Sciatic nerve (tissue), 2 donors: ENCODE measurements around the gene WDR86. TPM values are rescaled to one million over a fixed set of nuclear protein-coding genes. Genes with fewer than 3 reads are reported as not detected.
A peak's percentile ranks its signal among the peaks of the same experiment; 100 is the strongest.

Experiments
- ATAC-seq: fragments of 200-7000 bp; cut with Tn5 transposase; one replicate; pipeline ENCODE4 v1.9.1; 2020; ENCODE audit warnings: mild to moderate bottlenecking, moderate library complexity
- DNase-seq: peaks from one replicate; pipeline ENCODE4 v3.0.0-alpha.2; 2020; ENCODE audit warnings: low spot score
- intact Hi-C: fragments of 100-400 bp; cut with DNase I; formaldehyde crosslinking; loops from one replicate; pipeline ENCODE4 v1.14.2; 2022
- total RNA-seq: library from RNA; stranded (reverse); fragmentation: NEBNext Ultra II Directional; extraction: Animal tissue kit (Norgen Biotek cat#: 25700); gene quantifications from one replicate; pipeline ENCODE4 v1.2.1, GENCODE V29; 2021
- donor health status: DM: no; HTN: no; CAD: no.
- donor health status: DM: no; HTN: no; CAD: no.

The WDR86 gene
- total RNA-seq, 1 donor from 2014 or later, result 101 TPM

DNA sequence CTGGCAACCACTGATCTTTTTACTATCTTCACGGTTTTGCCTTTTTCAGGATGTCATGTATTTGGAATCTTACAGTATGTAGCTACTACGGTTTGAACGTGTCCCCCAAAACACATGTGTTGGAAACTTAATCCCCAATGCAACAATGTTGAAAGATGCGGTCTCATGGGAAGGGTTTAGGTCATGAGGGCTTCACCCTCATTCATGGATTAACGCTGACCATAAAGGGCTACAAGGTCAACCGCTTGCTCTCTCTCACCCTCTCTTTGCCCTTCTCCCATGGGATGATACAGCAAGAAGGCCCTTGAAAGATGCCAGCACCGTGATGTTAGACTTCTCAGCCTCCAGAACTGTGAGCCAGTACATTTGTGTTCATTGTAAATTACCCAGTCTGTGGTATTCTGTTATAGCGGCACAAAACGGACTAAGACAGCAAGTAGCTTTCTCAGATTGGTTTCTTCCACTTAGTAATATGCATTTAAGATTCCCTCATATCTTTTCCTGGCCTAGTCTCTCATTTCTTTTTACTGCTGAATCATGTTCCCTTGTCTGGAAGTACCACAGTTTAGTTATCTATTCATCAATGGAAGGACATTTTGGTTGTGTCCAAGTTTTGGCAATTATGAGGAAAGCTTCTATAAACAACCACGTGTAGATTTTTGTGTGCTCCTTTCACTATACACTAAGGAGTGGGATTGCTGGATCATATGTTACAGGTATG lies 33.1 kb upstream of the WDR86 start:
- ATAC-seq (no peak), DNase-seq (peak; percentile 14)
- intact Hi-C loops, result no loop called here

DNA sequence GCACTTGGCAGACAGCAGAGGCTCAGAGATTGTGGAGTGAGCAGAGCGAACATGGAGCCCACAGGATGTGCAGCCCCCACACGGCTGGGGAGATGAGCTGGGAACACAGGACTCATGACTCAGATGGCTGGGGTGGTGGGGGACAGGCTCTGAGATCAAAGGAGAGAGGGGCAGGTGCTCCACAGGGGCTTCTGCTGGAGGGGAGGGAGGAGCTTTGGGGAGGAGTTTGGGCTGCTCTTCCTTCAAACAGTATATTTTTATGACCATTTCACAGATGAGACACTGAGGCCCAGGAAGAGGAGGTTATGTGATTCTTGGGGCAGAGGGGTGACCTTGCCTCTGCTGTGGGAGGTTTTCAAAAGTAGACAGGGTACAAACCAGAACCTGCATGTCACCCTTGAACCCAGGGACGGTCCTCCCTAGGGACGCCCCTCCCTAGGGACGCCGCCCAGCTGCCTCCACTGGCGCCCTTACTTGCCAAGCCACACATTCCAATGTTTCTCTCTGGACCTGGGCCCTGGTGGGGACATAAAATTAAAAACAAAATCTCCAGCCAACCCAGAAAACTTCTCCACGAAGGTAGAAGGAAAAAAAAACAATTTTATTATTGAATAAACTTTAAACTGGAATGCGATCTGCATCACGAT lies 31.1 kb upstream of the WDR86 start:
- ATAC-seq (peak; percentile 25), DNase-seq (peak; percentile 62)
- intact Hi-C loops, result no loop called here

DNA sequence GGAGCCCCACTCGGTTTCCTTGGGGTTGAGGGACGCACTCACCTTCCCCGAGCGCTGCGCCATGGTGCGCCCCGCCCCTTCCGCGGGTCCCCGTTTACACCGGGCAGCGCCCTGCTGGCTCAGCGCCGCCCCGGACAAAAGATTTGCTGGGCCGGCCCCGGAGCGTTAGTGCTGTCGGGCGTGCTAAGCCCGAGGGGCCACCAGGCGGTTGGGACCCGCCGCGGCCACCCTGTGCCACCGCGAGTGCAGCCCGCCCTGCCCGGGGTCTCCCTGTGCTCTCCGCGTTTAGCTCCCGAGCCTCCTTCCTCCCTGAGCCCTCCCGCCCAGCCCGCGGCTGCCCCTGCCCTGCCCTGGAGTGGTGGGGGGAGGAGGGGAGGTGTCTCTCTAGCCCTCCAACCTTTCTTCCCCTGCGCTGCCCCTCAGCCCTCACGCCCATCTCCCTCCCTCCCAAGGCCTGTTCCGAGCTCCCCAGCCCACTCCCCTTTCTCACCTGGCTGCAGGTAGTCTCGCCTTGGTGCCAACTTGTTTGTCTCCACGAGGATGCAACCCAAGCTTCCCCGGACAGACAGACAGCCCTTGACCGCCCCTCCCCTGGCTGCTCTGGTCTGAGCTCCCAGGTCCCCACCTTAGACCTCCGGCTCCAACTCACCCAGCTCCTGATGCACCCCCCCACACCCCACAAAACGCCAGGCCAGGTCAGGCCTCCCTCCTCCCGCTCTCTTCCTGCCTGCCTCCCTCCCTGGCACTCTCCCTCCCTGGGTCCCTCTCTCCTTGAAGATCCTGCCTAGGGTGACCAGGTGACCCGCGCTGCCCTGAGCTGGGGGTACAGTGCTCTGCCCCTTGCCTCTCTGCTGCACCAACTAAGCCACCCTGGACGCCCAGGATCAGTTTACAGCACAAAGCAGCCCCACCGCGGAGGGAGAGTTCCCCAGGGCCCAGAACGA lies 30.3 kb upstream of the WDR86 start, which contains the start of gene CRYGN:
CRYGN (minus strand) TSS at position 287 of the 944 bp plus-strand sequence; CDS start at position 63, 224 bp downstream.
- ATAC-seq, result peak; percentile 11
- DNase-seq, result peak; percentile 64
- intact Hi-C loops, result no loop called here

DNA sequence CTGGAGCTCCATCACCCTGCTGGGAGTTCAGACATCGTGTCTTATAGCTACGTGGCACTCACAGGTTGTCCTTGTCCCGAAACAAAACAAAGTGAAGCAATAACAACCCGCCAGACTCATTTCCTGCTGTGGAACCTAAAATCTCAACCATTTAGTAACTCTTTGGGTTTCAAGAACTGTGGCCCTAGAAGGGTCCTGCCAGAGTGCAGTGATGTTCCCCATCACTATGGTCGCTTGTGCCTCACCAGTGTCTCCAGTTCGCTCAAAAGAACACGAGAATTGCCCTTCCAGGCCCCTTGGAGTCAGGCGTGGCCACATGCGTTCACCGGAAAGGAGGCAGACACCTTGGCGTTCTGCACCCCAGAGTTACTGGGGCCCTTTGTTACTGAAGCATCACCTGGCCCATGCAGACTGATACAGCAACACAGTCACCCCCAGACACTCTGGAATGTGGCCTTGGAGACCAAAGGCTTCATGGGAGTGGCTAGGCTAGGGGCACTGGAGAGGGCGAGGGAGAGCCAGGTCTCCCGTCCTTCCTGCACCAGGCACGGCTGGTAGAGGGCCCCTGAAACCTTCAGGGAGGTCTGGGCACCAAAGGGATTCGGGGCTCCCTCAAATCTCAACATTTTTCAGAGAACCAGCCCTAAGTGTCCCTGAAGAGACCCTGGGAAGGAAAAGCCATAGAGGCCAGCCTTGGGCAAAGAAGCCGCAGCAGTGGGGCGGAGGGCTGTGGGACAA lies 29.2 kb upstream of the WDR86 start:
- intact Hi-C loops, result no loop called here
- ATAC-seq, result no peak
- peak; percentile 53 for DNase-seq

DNA sequence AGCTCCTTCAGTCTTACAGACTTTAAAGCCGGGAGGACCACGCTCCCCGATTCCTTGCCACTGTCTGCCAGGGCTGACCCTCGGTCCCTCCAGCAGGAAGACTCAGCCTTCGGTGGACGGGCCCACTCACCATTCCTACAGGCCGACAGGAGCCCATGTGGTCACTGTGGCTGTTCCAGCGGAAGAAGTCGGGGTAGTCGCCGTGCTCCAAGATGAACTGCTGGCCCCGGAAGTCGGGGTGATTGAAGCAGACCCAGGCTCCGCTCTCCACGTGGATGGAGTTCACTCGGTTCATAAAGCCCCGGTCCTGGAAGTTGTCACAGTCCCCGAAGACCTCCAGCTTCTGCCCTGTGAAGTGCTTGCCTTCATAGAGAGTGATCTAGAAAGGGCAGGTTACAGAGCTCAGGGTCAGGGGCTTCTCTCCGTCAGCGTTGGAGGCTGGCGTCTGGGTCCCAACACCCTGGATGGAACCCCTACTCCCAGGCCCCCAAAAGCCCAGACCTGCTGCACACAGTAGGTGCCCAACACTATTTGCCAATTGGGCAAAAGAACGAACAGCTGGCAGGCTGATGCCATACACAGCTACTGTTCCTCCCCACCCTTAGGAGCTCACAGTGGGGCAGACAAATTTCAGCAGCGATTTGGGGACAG lies 28.2 kb upstream of the WDR86 start:
- ATAC-seq, result no peak
- intact Hi-C loops, result no loop called here
- peak; percentile 40 for DNase-seq

DNA sequence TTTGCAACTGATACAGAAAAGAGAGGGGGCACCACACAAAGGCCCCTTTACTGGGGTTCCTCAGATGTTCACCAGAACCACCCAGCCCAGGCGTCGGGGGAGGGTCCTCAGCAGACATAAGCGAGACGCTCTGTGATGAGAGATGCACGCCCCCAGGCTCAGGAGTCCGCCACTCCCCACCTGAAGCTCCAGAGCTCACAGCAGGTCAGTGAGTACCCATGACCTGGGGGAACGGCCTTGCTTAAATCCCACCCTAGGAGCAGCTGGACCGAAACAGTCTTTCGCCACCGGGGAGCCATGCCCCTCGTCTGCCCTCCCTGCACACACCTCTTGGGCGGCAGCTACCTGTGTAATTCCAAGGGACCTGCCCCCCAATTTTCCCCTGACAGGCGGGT lies 27.3 kb upstream of the WDR86 start:
- ATAC-seq (no peak), DNase-seq (no peak)
- intact Hi-C loops, result no loop called here

DNA sequence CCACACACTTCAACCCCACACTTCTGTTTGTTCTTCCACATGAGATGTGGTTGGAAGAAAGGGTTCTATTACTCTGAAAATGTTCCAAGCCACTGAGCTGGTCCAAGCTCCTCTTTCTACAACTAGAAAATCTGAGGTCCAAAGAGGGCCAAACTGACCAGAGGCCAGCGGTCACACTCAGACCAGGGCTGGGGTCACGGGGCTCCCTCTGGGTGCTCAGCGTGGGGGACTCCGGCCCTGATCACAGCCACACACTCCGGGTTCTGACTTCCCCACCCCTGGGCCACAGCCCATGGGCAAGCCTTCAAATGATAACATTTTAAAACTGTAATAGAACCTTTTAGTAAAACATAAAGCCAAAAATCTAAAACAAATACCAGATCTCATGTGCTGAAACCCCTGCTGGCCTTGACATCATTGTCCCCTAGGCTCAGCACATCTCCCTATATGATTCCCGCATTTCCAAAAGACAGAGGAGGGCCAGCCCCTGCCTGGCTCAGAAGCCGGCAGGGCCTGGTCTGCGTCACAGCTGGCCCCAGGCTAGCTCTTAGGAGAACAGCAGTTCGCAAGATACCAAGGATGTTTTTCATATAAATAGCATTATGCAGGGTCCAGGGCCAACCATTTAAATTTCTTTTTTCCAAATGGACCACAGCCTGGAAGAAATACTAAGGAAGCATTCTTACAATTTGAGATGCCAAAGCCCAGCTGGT lies 26.8 kb upstream of the WDR86 start:
- intact Hi-C loops, result no loop called here
- DNase-seq (no peak), ATAC-seq (peak; percentile 52)

DNA sequence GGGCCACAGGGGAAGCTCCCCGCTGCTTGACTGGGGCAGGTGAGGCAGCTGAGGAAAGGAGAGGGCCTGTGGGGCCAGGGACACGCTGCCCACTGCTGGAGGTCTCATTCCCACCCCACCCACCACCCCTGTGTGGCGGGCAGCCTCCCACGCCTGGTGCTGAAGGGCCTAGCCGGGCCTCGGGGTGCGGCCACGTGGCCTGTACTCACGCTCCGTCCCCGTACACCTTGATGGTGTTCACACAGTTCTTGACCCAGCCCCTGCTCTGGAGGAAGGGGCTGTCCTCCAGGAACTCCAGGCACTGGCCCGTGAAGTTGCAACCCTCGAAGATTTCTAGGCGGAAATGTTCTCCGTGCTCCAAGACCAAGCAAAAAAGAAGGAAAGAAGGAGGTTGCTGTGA lies 26.1 kb upstream of the WDR86 start:
- ATAC-seq (no peak), DNase-seq (no peak)
- intact Hi-C loops, result no loop called here

DNA sequence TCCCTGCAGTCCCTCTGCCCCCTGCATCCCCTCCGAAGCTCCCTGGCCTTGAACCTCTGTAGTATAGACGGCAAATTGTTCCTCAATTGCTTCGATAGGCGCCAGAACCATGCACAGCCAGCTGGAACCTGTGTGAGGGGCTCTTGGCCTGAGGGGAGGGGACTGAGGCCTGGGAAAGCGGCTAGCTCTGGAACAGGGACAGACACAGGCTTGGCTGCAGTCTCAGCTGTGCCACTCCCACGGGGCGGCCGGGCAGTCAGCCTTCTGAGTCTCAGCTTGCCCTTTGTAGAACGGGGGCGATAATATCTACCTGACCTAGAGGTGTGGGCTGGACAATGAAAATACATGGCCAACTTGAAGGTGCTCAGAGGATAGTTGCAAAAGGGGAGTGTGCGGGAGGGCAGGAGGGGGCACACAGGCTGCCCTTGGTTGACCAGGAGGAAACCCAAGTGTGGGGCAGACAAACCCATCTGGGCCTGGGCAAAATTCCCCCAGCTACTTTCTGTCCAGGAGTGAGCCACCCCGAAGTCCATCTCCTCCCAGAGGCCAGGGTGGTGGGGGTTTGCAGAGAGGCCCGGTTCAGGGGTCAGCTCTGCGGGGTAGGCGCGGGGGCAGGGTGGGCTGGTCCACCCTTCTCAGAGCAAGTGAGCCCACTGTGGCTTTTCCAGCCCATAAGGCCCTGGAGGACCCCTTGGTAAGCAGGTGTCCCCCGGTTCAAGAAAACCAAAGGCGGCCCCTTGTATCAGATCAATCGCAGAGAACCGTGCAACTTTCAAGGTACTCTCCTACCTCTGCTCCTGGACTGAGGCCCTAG lies 25.5 kb upstream of the WDR86 start:
- ATAC-seq (no peak), DNase-seq (no peak)
- intact Hi-C loops, result no loop called here

DNA sequence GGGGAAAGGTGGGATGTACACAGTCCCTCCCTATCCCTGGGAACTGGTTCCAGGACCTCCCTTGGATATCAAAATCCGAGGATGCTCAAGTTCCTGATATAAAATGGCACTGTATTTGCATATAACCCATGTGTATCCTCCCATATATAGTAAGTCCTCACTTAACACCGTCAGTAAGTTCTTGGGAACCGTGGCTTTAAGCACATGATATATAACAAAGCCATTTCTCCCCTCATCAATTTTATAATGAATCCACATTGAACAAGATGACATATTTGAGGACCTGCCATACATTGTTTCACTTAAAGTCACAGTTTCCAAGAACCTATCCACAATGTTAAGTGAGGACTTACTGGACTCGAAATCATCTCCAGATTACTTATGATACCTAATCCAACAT lies 24.7 kb upstream of the WDR86 start:
- DNase-seq (no peak), ATAC-seq (no peak)
- intact Hi-C loops, result no loop called here

DNA sequence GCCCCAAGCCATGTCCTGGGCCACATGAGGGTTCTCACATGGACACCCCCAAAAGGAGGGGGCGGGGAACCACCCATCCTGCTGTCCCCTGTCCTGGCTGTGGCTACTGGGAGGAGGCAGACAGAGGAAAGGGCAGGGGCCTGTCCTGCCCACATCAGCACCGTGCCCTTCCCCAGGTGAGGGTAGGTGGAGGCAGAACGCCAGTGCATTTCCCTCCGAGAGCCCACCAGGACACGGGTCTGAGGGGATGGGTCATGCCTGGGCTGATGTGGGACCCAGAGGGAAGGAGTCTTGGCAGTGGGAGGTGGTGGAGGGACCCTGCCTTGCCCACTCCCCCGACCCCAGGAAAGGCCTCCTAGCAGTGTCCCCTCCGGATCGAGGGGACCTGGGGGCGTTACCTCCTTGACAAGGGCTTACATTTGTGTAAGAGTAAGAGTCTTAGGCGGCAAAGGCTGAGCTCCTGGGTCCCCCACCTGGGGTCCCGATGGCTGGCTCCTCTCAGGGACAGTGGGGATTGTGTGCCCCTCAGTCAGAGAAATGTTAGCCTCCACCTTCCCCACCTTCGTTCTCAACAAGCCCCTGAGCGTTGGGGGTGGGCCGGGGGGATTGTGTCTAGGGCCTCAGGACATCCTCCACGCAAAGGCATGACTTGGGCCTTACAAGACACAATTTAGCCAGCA lies 24.0 kb upstream of the WDR86 start:
- DNase-seq (no peak), ATAC-seq (no peak)
- intact Hi-C loops, result no loop called here

DNA sequence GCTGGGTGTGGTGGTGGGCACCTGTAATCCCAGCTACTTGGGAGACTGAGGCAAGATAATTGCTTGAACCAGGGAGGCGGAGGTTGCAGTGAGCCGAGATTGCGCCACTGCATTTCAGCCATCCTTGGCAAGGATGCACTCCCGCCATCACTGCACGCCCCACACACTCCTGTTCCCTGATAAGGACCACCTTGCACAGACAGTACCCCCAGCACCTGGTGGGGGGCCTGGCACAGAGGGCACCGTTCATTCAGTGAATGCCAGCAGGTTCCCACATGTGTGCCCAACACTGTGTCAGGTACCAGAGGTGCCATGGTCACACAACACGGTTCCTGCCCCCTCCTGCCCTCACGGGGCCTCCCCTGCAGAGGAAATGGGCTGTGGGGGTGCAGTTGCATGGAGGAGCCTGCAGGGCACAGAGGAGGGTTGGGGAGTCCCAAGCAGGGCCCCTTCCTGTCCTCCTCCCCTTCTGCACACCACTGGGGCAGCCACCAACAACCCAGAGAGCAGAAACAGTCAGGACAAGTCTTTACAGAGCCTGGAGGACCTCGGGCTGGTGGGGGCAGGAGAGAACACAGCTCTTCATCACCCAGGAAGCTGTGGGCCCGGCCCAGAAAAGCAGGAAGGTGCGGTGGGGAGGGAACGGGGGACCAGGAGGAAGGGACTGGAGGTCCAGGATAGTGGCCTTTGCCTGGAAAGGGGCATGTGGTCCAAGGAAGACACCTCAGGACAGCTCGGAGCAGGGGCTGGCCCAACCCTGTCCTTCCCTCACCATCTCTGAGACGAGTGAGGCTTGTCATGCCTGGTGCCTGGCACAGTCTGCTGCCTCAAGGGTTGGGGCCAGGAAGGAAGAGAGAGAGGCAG lies 23.1 kb upstream of the WDR86 start:
- intact Hi-C loops, result no loop called here
- DNase-seq, result peak; percentile 52
- no peak for ATAC-seq

DNA sequence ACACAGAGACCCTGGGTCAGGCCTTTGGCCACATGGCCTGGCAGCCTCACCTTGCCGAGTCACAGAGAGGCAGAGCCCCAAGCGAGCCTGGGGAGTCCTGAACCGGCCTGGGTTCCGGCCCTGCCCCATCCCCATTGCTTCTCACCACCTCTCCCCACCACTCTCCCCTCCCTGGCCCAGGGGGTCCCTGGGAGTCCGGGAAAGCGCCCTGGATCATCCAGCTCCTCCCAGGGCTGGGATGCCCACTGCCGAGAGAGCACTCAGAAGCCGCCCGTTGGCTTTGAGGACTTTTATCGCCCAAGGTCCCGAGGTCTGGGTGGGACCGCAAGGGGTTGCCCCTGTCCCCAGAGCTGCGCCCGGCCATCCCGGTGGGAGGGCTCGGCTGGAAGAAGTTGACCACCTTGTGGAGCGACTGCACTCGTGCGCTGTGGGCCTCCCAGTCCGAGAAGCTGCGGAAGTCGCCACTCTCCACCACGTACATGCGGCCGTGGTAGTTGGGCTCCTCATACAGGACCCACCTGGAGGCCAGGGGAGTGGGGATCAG lies 22.0 kb upstream of the WDR86 start:
- no peak for DNase-seq
- intact Hi-C loops, result no loop called here

DNA sequence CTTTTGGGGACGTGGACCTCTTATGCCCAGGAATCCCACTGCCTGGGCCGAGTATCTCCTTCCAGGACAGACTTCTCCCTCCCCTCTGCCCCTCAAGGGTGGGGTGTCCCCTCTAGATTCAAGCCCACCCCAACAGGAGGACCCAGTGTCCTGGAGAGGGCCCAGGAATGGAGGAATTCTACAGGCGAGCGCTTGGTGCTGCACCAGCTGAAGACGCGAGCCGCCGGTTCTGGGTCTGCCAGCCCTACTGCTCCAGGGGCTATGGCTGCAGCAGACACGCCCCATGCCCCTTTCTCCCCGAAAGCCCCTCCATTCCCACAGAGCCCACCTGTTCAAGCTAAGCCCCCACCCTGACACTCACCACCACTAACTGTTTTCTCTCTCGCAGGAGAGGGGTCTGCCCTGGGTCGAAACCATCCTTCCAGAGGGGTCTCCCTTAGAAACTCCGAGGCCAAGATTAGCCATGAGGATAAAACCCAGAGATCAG lies 21.5 kb upstream of the WDR86 start:
- DNase-seq (no peak), ATAC-seq (no peak)
- intact Hi-C loops, result no loop called here

More for the DNA sequence above, 22.0 kb upstream of the WDR86 start:
- no peak for ATAC-seq
